AG10803 (cell line): ENCODE measurements around the gene NABP1.

ENCODE experiments used
- DNase-seq: peaks from one replicate; pipeline ENCODE4 v3.0.0; 2010; ENCODE audit warnings: low read depth
- H3K4me3 ChIP-seq: 2 replicates; pipeline ENCODE4 v1.5.1; 2011; ENCODE audit warnings: mild to moderate bottlenecking, low read length, control low read depth
- CTCF ChIP-seq: conservative IDR thresholded peaks from 2 replicates; pipeline ENCODE4 v1.5.1; 2011; ENCODE audit warnings: mild to moderate bottlenecking, low read length, control low read depth, inconsistent platforms

Gene NABP1

GRCh38 chr2:191670076-191670475, 7.9 kb upstream of the NABP1 start:
- no peak overlapping the region for H3K4me3 ChIP-seq
- TF ChIP-seq CTCF, result no peak
- DNase-seq, result no peak

- TF ChIP-seq CTCF, result no peak
- H3K4me3 ChIP-seq, result no peak overlapping the region
- DNase-seq, result no peak
Observed at GRCh38 chr2:191670787-191671186, 7.1 kb upstream of the NABP1 start.

GRCh38 chr2:191675807-191676721, 1.9 kb upstream of the NABP1 start:
- TF ChIP-seq CTCF, result no peak
- DNase-seq, result peak; percentile 46
- no peak overlapping the region for H3K4me3 ChIP-seq

GRCh38 chr2:191676790-191677645, 918 bp upstream of the NABP1 start:
- H3K4me3 ChIP-seq, result peak overlapping the region; percentile 87
- no peak for TF ChIP-seq CTCF
- peak; percentile 91 for DNase-seq

GRCh38 chr2:191678437-191679100, 633 bp downstream of the NABP1 start:
- H3K4me3 ChIP-seq, result peak overlapping the region; percentile 80
- DNase-seq, result no peak
- TF ChIP-seq CTCF, result no peak

GRCh38 chr2:191679818-191680600, 2.1 kb downstream of the NABP1 start:
- TF ChIP-seq CTCF, result no peak
- peak; percentile 81 for DNase-seq
- H3K4me3 ChIP-seq, result peak overlapping the region; percentile 80
